H9 (cell line): Measurements from ENCODE around the gene CDR2. TPM values are rescaled to one million over a fixed set of nuclear protein-coding genes. Genes with fewer than 3 reads are reported as not detected.
"Not testable (repeated sequence)": the region's sequence is repeated elsewhere in the genome, so short reads cannot be mapped to it uniquely, and the experiment has no call there.

ENCODE experiments used
- DNase-seq: peaks from one replicate; pipeline ENCODE4 v3.0.0-alpha.2; 2017
- H2AFZ ChIP-seq: one replicate; pipeline ENCODE4 v1.6.1; 2013; ENCODE audit warnings: mild to moderate bottlenecking, low read length, control low read depth, moderate library complexity
- H2AK5ac ChIP-seq: 2 replicates; pipeline ENCODE4 v1.6.1; 2013; ENCODE audit warnings: low read length, control low read depth, mixed read lengths; ENCODE audit not compliant: insufficient read length
- H2BK120ac ChIP-seq: one replicate; pipeline ENCODE4 v1.6.1; 2013; ENCODE audit warnings: low read depth, mild to moderate bottlenecking, low read length, control low read depth, inconsistent platforms; ENCODE audit not compliant: poor library complexity, severe bottlenecking
- H2BK12ac ChIP-seq: 2 replicates; pipeline ENCODE4 v1.6.1; 2013; ENCODE audit warnings: low read length, control low read depth, mixed read lengths, low read depth; ENCODE audit not compliant: insufficient read length
- H2BK15ac ChIP-seq: 2 replicates; pipeline ENCODE4 v1.6.1; 2013; ENCODE audit warnings: low read depth, low read length, control low read depth
- H2BK20ac ChIP-seq: one replicate; pipeline ENCODE4 v1.6.1; 2013; ENCODE audit warnings: low read depth, mild to moderate bottlenecking, low read length, control low read depth, inconsistent platforms; ENCODE audit not compliant: poor library complexity, severe bottlenecking
- H2BK5ac ChIP-seq: 2 replicates; pipeline ENCODE4 v1.6.1; 2013; ENCODE audit warnings: low read length, control low read depth, mixed read lengths; ENCODE audit not compliant: insufficient read length
- H3K14ac ChIP-seq: 2 replicates; pipeline ENCODE4 v1.6.1; 2013; ENCODE audit warnings: low read length, control low read depth; ENCODE audit not compliant: insufficient read depth
- H3K18ac ChIP-seq: 2 replicates; pipeline ENCODE4 v1.6.1; 2013; ENCODE audit warnings: low read depth, mild to moderate bottlenecking, mixed read lengths, low read length, control low read depth; ENCODE audit not compliant: insufficient read length
- H3K23ac ChIP-seq: 2 replicates; pipeline ENCODE4 v1.6.1; 2013; ENCODE audit warnings: low read length, control low read depth, mixed read lengths, low read depth; ENCODE audit not compliant: insufficient read length
- H3K23me2 ChIP-seq: 2 replicates; pipeline ENCODE4 v1.6.1; 2013; ENCODE audit warnings: low read depth, mild to moderate bottlenecking, mixed read lengths, low read length, control low read depth; ENCODE audit not compliant: insufficient read length, poor library complexity, severe bottlenecking
- H3K27ac ChIP-seq: 2 replicates; pipeline ENCODE4 v1.5.1; 2013; ENCODE audit warnings: low read length, control low read depth, mixed read lengths, low read depth; ENCODE audit not compliant: insufficient read length
- H3K27me3 ChIP-seq: 2 replicates; pipeline ENCODE4 v1.6.1; 2013; ENCODE audit warnings: low read length, control low read depth, inconsistent platforms; ENCODE audit not compliant: insufficient read depth
- H3K4ac ChIP-seq: 2 replicates; pipeline ENCODE4 v1.6.1; 2013; ENCODE audit warnings: low read depth, mild to moderate bottlenecking, control low read depth, inconsistent platforms, low read length, moderate library complexity
- H3K4me1 ChIP-seq: 2 replicates; pipeline ENCODE4 v1.6.1; 2013; ENCODE audit warnings: low read length, control low read depth, inconsistent platforms; ENCODE audit not compliant: insufficient read depth
- H3K4me2 ChIP-seq: 2 replicates; pipeline ENCODE4 v1.6.1; 2013; ENCODE audit warnings: low read length, control low read depth, mixed read lengths; ENCODE audit not compliant: insufficient read length, insufficient read depth
- H3K56ac ChIP-seq: 2 replicates; pipeline ENCODE4 v1.6.1; 2013; ENCODE audit warnings: low read depth, mild to moderate bottlenecking, mixed read lengths, low read length, control low read depth; ENCODE audit not compliant: insufficient read length
- H3K79me1 ChIP-seq: 2 replicates; pipeline ENCODE4 v1.6.1; 2013; ENCODE audit warnings: low read depth, mild to moderate bottlenecking, moderate library complexity, low read length, control low read depth, inconsistent platforms; ENCODE audit not compliant: insufficient read depth, poor library complexity, severe bottlenecking
- H3K79me2 ChIP-seq: 2 replicates; pipeline ENCODE4 v1.6.1; 2013; ENCODE audit warnings: low read length, control low read depth, inconsistent platforms; ENCODE audit not compliant: insufficient read depth
- H3K9ac ChIP-seq: 2 replicates; pipeline ENCODE4 v1.6.1; 2013; ENCODE audit warnings: low read length, control low read depth, mixed read lengths; ENCODE audit not compliant: insufficient read length; ENCODE audit errors: extremely low read depth
- H3K9me3 ChIP-seq: one replicate; pipeline ENCODE4 v1.6.1; 2013; ENCODE audit warnings: low read depth, low read length, inconsistent platforms; ENCODE audit not compliant: control insufficient read depth
- H3T11ph ChIP-seq: one replicate; pipeline ENCODE4 v1.6.1; 2013; ENCODE audit warnings: mild to moderate bottlenecking, low read length, control low read depth, inconsistent platforms
- H4K20me1 ChIP-seq: one replicate; pipeline ENCODE4 v1.6.1; 2013; ENCODE audit not compliant: control insufficient read depth, insufficient read length, insufficient read depth
- H4K5ac ChIP-seq: 2 replicates; pipeline ENCODE4 v1.6.1; 2013; ENCODE audit warnings: low read depth, mild to moderate bottlenecking, mixed read lengths, low read length, control low read depth; ENCODE audit not compliant: insufficient read length
- H4K8ac ChIP-seq: replicated peaks from 2 replicates; pipeline ENCODE4 v1.6.1; 2013; ENCODE audit warnings: low read length, control low read depth, mixed read lengths, low read depth; ENCODE audit not compliant: insufficient read length
- H4K91ac ChIP-seq: 2 replicates; pipeline ENCODE4 v1.6.1; 2013; ENCODE audit warnings: low read depth, mild to moderate bottlenecking, moderate library complexity, mixed read lengths, low read length, control low read depth; ENCODE audit not compliant: insufficient read length
- H3K27ac Mint-ChIP-seq, 3 experiments: 2 replicates in 2 of 3; 3 replicates in 1 of 3; pipeline ENCODE4 v1.8.0; 2020 to 2021; ENCODE audit warnings: mixed read lengths in 3 of 3, mild to moderate bottlenecking in 1 of 3, moderate library complexity in 1 of 3
- H3K27me3 Mint-ChIP-seq: 2 replicates; pipeline ENCODE4 v1.8.0; 2021; ENCODE audit warnings: low read depth, mild to moderate bottlenecking, moderate library complexity, mixed read lengths
- H3K36me3 Mint-ChIP-seq, 3 experiments: 2 replicates in 2 of 3; 3 replicates in 1 of 3; pipeline ENCODE4 v1.8.0; 2020 to 2021; ENCODE audit warnings: low read depth in 3 of 3, mixed read lengths in 3 of 3; ENCODE audit not compliant: insufficient read depth in 1 of 3
- H3K4me1 Mint-ChIP-seq, 2 experiments: 2 replicates each; pipeline ENCODE4 v1.8.0; 2020; ENCODE audit warnings: mixed read lengths in 2 of 2
- H3K4me3 Mint-ChIP-seq, 2 experiments: 2 replicates in 1 of 2; 3 replicates in 1 of 2; pipeline ENCODE4 v1.8.0; 2020 to 2021; ENCODE audit warnings: mild to moderate bottlenecking in 2 of 2, mixed read lengths in 2 of 2, moderate library complexity in 1 of 2
- H3K9me3 Mint-ChIP-seq, 2 experiments: 2 replicates in 1 of 2; 3 replicates in 1 of 2; pipeline ENCODE4 v1.8.0; 2020; ENCODE audit warnings: mild to moderate bottlenecking in 2 of 2, mixed read lengths in 2 of 2, moderate library complexity in 1 of 2
- CTCF ChIP-seq: fragments of 200-600 bp; sonication (generic); conservative IDR thresholded peaks from 3 replicates; pipeline ENCODE4 v1.8.0; 2021; ENCODE audit warnings: antibody characterized with exemption, mild to moderate bottlenecking
- WGBS: extraction: QIAGEN DNeasy Blood & Tissue Kit; methylation state at CpG from one replicate; pipeline ENCODE4 v1.1.7; 2013; ENCODE audit warnings: missing lambda C conversion rate, low lambda C conversion rate, mixed read lengths; ENCODE audit not compliant: insufficient read length; ENCODE audit errors: extremely low coverage; 5-methylcytosine and 5-hydroxymethylcytosine counted together
- total RNA-seq: library from RNA; stranded (reverse); gene quantifications from 2 replicates; pipeline ENCODE4 v1.2.1, GENCODE V29; 2021

CDR2 gene
- total RNA-seq, 1 experiment from 2014 or later = 33.4 TPM

- Histone ChIP-seq H2AK5ac (no peak overlapping the region), H3K9me3 (no peaks in the 10 kb centered on the region), H3K56ac (no peak overlapping the region), H2BK120ac (no peak overlapping the region), H2BK20ac (no peak overlapping the region), H4K8ac (no peak overlapping the region), H3K4ac (no peak overlapping the region), H3T11ph (no peak overlapping the region), H3K14ac (no peak overlapping the region), H3K79me1 (no peaks in the 10 kb centered on the region), H3K23ac (no peak overlapping the region), H3K79me2 (no peaks in the 10 kb centered on the region), H3K9ac (no peak overlapping the region), H3K23me2 (no peaks in the 10 kb centered on the region), H3K27ac (no peak overlapping the region), H4K5ac (no peak overlapping the region), H3K27me3 (no peaks in the 10 kb centered on the region), H2AFZ (no peak overlapping the region), H3K4me2 (no peak overlapping the region), H2BK15ac (no peak overlapping the region), H2BK5ac (no peak overlapping the region), H3K4me1 (no peaks in the 10 kb centered on the region), H3K18ac (no peak overlapping the region), H4K20me1 (no peaks in the 10 kb centered on the region), H2BK12ac (no peak overlapping the region), H4K91ac (no peak overlapping the region)
- no peak for TF ChIP-seq CTCF
- H3K27ac Mint-ChIP-seq = no peak overlapping the region
- H3K4me3 Mint-ChIP-seq = no peak overlapping the region
- no peaks in the 10 kb centered on the region; a peak in 1 of 5 replicates for H3K9me3 Mint-ChIP-seq
- WGBS = no CpG with 5 or more reads among the region's 3 CpGs
- no peaks in the 10 kb centered on the region for H3K4me1 Mint-ChIP-seq
- no peaks in the 10 kb centered on the region for H3K27me3 Mint-ChIP-seq
- no peak for DNase-seq
- peaks cover 15 to 40% (median 21%) of the 10 kb centered on the region in 3 experiments for H3K36me3 Mint-ChIP-seq
Measured at GRCh38 chr16:22418826-22419225, 44.4 kb upstream of the CDR2 start.

GRCh38 chr16:22417798-22418197 is 43.4 kb upstream of the CDR2 start:
- not testable (repeated sequence) for H3K14ac ChIP-seq, H3K79me2 ChIP-seq, H3T11ph ChIP-seq, H4K91ac ChIP-seq, H3K27me3 ChIP-seq, H3K23ac ChIP-seq, H2AFZ ChIP-seq, H3K4ac ChIP-seq, H3K27me3 Mint-ChIP-seq, H2BK120ac ChIP-seq, H4K8ac ChIP-seq, H3K4me1 Mint-ChIP-seq, H2BK15ac ChIP-seq, H3K4me3 Mint-ChIP-seq, H3K4me2 ChIP-seq, H3K9ac ChIP-seq, H3K4me1 ChIP-seq, H3K23me2 ChIP-seq, H2BK20ac ChIP-seq, H3K9me3 Mint-ChIP-seq, H4K5ac ChIP-seq, H3K79me1 ChIP-seq, H3K56ac ChIP-seq, H4K20me1 ChIP-seq, H3K9me3 ChIP-seq, DNase-seq, H2BK5ac ChIP-seq, H2BK12ac ChIP-seq, H3K27ac ChIP-seq, H2AK5ac ChIP-seq, H3K18ac ChIP-seq
- WGBS = no CpG with 5 or more reads among the region's 6 CpGs
- peaks cover 9 to 34% (median 14%) of the 10 kb centered on the region in 3 experiments; a peak in 6 of 7 replicates for H3K36me3 Mint-ChIP-seq
- peak overlapping the region in 1 of 3 experiments; percentile 67; a peak in 1 of 7 replicates for H3K27ac Mint-ChIP-seq
